GM21576 (cell line): ENCODE measurements around the gene ASS1.
"Not testable (repeated sequence)": the region's sequence is repeated elsewhere in the genome, so short reads cannot be mapped to it uniquely, and the experiment has no call there.

Experiments
- ATAC-seq: cut with Tn5 transposase; IDR thresholded peaks from one replicate; pipeline ENCODE4 v1.9.1; 2021; ENCODE audit warnings: mild to moderate bottlenecking, moderate library complexity; ENCODE audit not compliant: unreplicated experiment

The ASS1 gene

GRCh38 chr9:130433168-130433946 is 11.4 kb upstream of the ASS1 start:
- no peak for ATAC-seq

GRCh38 chr9:130433947-130434262 is 10.9 kb upstream of the ASS1 start:
- ATAC-seq = no peak

- not testable (repeated sequence) for ATAC-seq
Measured at GRCh38 chr9:130434656-130435055, 10.1 kb upstream of the ASS1 start.

- ATAC-seq = no peak
Measured at GRCh38 chr9:130437011-130437789, 7.6 kb upstream of the ASS1 start.

GRCh38 chr9:130438382-130438981 is 6.3 kb upstream of the ASS1 start:
- ATAC-seq = no peak

- no peak for ATAC-seq
Measured at GRCh38 chr9:130441031-130441430, 3.7 kb upstream of the ASS1 start.

GRCh38 chr9:130442746-130443455 is 1.9 kb upstream of the ASS1 start:
- ATAC-seq = no peak

GRCh38 chr9:130443456-130443801 is 1.3 kb upstream of the ASS1 start:
- ATAC-seq = no peak

- no peak for ATAC-seq
Measured at GRCh38 chr9:130443840-130444492, 795 bp upstream of the ASS1 start.

- no peak for ATAC-seq
Measured at GRCh38 chr9:130445268-130445983, 665 bp downstream of the ASS1 start.

- ATAC-seq = no peak
Measured at GRCh38 chr9:130446101-130446861, 1.5 kb downstream of the ASS1 start.

- ATAC-seq = no peak
Measured at GRCh38 chr9:130447193-130447816, 2.5 kb downstream of the ASS1 start.

GRCh38 chr9:130448035-130448624 is 3.4 kb downstream of the ASS1 start:
- ATAC-seq = no peak

- no peak for ATAC-seq
Measured at GRCh38 chr9:130448771-130449603, 4.2 kb downstream of the ASS1 start.

- ATAC-seq = no peak
Measured at GRCh38 chr9:130450344-130451003, 5.7 kb downstream of the ASS1 start.

- ATAC-seq = no peak
Measured at GRCh38 chr9:130451004-130451390, 6.2 kb downstream of the ASS1 start.
